Peyer's patch (tissue), 4 donors: ENCODE data around the gene RFWD3. TPM values are rescaled to one million over a fixed set of nuclear protein-coding genes. Genes with fewer than 3 reads are reported as not detected.

Experiments used
- DNase-seq, 3 donors: peaks; one replicate each; pipeline ENCODE4 v3.0.0-alpha.2; 2017 to 2019
- H3K27ac ChIP-seq, 4 donors: fragments of 200-600 bp; sonication (generic); one replicate each; pipeline ENCODE4 v1.5.1; 2016 to 2019
- H3K27me3 ChIP-seq, 2 donors: fragments of 200-600 bp; sonication (generic); one replicate each; pipeline ENCODE4 v1.5.1; 2019
- H3K36me3 ChIP-seq, 3 donors: fragments of 200-600 bp; sonication (generic); one replicate each; pipeline ENCODE4 v1.5.1; 2016 to 2019
- H3K4me1 ChIP-seq, 4 donors: fragments of 200-600 bp; sonication (generic); one replicate each; pipeline ENCODE4 v1.5.1; 2016 to 2019
- H3K4me3 ChIP-seq, 4 donors: fragments of 200-600 bp; sonication (generic); 1 replicate in 3 of 4; 2 replicates in 1 of 4; pipeline ENCODE4 v1.5.1; 2016 to 2019; ENCODE audit warnings: mild to moderate bottlenecking in 1 of 4
- H3K9me3 ChIP-seq, 4 donors: fragments of 200-600 bp; sonication (generic); one replicate each; pipeline ENCODE4 v1.5.1; 2016 to 2019; ENCODE audit warnings: mild to moderate bottlenecking in 1 of 4
- POLR2A ChIP-seq, 2 donors: fragments of 450-650 bp; IDR thresholded peaks; one replicate each; pipeline ENCODE4 v1.5.1; 2017; ENCODE audit warnings: antibody characterized with exemption in 2 of 2, mild to moderate bottlenecking in 2 of 2, moderate library complexity in 2 of 2
- total RNA-seq, 4 donors: library from RNA; depleted of rRNA; stranded (reverse); fragments of >200 nt; gene quantifications; one replicate each; pipeline ENCODE4 v1.1.0, GENCODE V29; 2016
- TF ChIP-seq, protein P1 (sequence below), 6 experiments: fragments of 450-650 bp in 4 of 6; fragments of 200-600 bp in 2 of 6; sonication (generic) in 1 of 6; IDR thresholded peaks; one replicate each; pipeline ENCODE4 v1.5.1; 2017 to 2019; ENCODE audit warnings: antibody characterized with exemption in 6 of 6, mild to moderate bottlenecking in 3 of 6, moderate library complexity in 1 of 6

The RFWD3 gene
- total RNA-seq, 4 donors from 2014 or later = 13.7 to 33.8 (median 23.8) TPM

DNA sequence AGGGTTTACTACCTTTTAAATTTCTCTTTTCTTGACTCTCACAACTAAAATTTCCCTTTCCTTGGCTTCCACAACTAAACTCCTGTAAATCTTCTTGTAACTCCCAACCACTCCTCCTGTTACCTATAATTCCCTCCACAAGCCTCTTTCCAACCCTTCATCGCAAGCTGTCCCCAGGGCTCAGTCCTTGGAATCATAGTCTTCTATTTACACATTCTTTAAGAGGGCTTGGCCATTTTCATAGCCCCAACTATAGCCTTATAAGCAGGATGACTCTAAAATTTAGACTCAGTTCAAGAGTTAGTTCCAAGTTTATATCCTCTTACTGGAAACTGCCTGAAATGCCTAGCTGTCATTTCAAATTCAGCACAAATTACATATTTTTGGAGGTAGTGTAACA, 83.7 kb downstream of the RFWD3 start:
- no peak overlapping the region for H3K4me3 ChIP-seq
- no peaks in the 10 kb centered on the region for H3K9me3 ChIP-seq
- H3K4me1 ChIP-seq = peaks cover 0 to 5% (median 0%) of the 10 kb centered on the region in 4 donors
- H3K27me3 ChIP-seq = no peaks in the 10 kb centered on the region
- no peak overlapping the region for H3K27ac ChIP-seq
- H3K36me3 ChIP-seq = no peaks in the 10 kb centered on the region
- TF ChIP-seq, protein P1, sequence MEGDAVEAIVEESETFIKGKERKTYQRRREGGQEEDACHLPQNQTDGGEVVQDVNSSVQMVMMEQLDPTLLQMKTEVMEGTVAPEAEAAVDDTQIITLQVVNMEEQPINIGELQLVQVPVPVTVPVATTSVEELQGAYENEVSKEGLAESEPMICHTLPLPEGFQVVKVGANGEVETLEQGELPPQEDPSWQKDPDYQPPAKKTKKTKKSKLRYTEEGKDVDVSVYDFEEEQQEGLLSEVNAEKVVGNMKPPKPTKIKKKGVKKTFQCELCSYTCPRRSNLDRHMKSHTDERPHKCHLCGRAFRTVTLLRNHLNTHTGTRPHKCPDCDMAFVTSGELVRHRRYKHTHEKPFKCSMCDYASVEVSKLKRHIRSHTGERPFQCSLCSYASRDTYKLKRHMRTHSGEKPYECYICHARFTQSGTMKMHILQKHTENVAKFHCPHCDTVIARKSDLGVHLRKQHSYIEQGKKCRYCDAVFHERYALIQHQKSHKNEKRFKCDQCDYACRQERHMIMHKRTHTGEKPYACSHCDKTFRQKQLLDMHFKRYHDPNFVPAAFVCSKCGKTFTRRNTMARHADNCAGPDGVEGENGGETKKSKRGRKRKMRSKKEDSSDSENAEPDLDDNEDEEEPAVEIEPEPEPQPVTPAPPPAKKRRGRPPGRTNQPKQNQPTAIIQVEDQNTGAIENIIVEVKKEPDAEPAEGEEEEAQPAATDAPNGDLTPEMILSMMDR (IDR thresholded peaks at IDR 0.05) = no peak
- TF ChIP-seq POLR2A (IDR thresholded peaks at IDR 0.05) = no peak
- no peak for DNase-seq

DNA sequence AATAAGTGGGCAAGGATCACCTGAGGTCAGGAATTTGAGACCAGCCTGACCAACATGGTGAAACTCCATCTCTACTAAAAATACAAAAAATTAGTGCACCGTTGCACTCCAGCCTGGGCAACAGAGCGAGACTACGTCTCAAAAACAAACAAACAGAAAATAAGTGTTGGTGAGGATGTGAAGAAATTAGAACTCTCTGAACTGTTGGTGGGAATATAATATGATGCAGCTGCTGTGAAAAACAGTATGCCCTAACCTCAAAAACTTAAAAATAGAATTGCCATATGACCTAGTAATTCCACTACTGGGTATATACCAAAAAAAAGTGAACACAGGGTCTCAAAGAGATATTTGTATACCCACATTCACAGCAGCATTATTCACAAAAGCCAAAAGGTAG, 85.8 kb downstream of the RFWD3 start:
- no peak overlapping the region for H3K4me3 ChIP-seq
- H3K36me3 ChIP-seq = no peaks in the 10 kb centered on the region
- peaks cover 0 to 9% (median 0%) of the 10 kb centered on the region in 4 donors for H3K4me1 ChIP-seq
- no peaks in the 10 kb centered on the region for H3K27me3 ChIP-seq
- H3K27ac ChIP-seq = no peak overlapping the region
- TF ChIP-seq POLR2A (IDR thresholded peaks at IDR 0.05) = no peak
- TF ChIP-seq, protein P1 (IDR thresholded peaks at IDR 0.05) = no peak
- DNase-seq = no peak
- H3K9me3 ChIP-seq = no peaks in the 10 kb centered on the region

- no peak overlapping the region for H3K4me3 ChIP-seq
- no peak overlapping the region for H3K27ac ChIP-seq
- H3K36me3 ChIP-seq = no peaks in the 10 kb centered on the region
- peaks cover 0 to 9% (median 0%) of the 10 kb centered on the region in 4 donors for H3K4me1 ChIP-seq
- TF ChIP-seq, protein P1 (IDR thresholded peaks at IDR 0.05) = no peak
- no peak for TF ChIP-seq POLR2A (IDR thresholded peaks at IDR 0.05)
- DNase-seq = no peak
- no peaks in the 10 kb centered on the region for H3K9me3 ChIP-seq
- H3K27me3 ChIP-seq = no peaks in the 10 kb centered on the region
These were observed 87.8 kb downstream of the RFWD3 start for GRCh38 chr16:74578838-74579237.

DNA sequence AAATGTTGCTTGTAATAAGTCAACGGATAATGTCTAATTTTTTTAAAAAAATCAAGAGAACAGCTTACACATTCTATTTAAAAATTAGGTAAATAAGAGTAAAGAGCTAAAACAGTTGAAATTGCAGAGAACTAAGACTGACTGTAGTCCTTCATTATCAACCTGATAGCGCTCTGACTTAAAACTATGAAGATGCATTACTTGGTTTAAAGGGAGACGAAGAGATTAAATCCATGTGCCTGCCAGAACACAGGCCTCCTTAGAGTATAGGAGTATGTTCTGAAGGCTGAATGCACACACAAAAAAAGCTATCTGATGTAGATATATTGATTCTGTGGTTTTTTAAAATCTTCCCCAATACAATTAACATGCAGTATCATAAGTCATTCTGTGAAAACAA, 88.2 kb downstream of the RFWD3 start:
- no peak for TF ChIP-seq POLR2A (IDR thresholded peaks at IDR 0.05)
- TF ChIP-seq, protein P1 (IDR thresholded peaks at IDR 0.05) = no peak

GRCh38 chr16:74577882-74578366, 88.8 kb downstream of the RFWD3 start:
- no peaks in the 10 kb centered on the region for H3K9me3 ChIP-seq
- TF ChIP-seq, protein P1 (IDR thresholded peaks at IDR 0.05) = no peak
- no peak for TF ChIP-seq POLR2A (IDR thresholded peaks at IDR 0.05)
- no peaks in the 10 kb centered on the region for H3K36me3 ChIP-seq
- no peak for DNase-seq
- H3K4me1 ChIP-seq = peaks cover 0 to 9% (median 0%) of the 10 kb centered on the region in 4 donors
- H3K4me3 ChIP-seq = no peak overlapping the region
- H3K27me3 ChIP-seq = no peaks in the 10 kb centered on the region
- H3K27ac ChIP-seq = no peak overlapping the region

More for the DNA sequence above, 88.2 kb downstream of the RFWD3 start:
- H3K4me3 ChIP-seq = no peak overlapping the region
- no peaks in the 10 kb centered on the region for H3K27me3 ChIP-seq
- H3K9me3 ChIP-seq = no peaks in the 10 kb centered on the region
- peaks cover 0 to 9% (median 0%) of the 10 kb centered on the region in 4 donors for H3K4me1 ChIP-seq
- no peak overlapping the region for H3K27ac ChIP-seq
- DNase-seq = no peak
- no peaks in the 10 kb centered on the region for H3K36me3 ChIP-seq
